ENCODE results near the gene VEGFD.

DNA sequence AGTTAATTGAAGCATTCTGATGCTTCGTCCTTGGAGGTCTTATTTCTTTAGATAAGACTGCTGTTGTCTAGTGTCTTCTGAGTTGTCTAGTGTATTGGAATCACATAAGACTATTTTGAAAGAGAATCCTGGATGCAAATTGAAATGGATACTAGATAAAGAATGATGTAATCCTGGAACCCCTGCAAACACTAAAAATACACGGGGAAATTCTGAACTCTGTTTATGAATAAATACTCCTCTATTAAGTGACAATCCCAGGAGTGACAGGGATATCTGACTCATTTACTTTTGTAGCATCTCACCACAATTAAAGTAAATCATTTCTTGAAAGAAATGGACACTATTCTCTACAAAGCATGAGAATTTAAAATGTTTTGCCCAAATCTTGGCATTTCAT, 69.7 kb downstream of the VEGFD start:
- TF ChIP-seq CTCF (IDR thresholded peaks at IDR 0.05), result no peak
- TF ChIP-seq, protein P1, sequence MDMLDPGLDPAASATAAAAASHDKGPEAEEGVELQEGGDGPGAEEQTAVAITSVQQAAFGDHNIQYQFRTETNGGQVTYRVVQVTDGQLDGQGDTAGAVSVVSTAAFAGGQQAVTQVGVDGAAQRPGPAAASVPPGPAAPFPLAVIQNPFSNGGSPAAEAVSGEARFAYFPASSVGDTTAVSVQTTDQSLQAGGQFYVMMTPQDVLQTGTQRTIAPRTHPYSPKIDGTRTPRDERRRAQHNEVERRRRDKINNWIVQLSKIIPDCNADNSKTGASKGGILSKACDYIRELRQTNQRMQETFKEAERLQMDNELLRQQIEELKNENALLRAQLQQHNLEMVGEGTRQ (IDR thresholded peaks at IDR 0.05), result no peak
